Neural cell (in vitro differentiated cells): ENCODE measurements around the gene TRMT1L. TPM values are rescaled to one million over a fixed set of nuclear protein-coding genes. Genes with fewer than 3 reads are reported as not detected.

ENCODE experiments used
- H2AFZ ChIP-seq: fragments of 200-600, 300-800 bp; sonication (generic), shearing (Covaris generic); 2 replicates; pipeline ENCODE4 v1.6.0; 2014; ENCODE audit warnings: low read depth, mild to moderate bottlenecking, antibody characterized with exemption, low read length, moderate library complexity
- H3F3A ChIP-seq: fragments of 200-600 bp; shearing (Covaris generic); 2 replicates; pipeline ENCODE4 v1.6.1; 2016; ENCODE audit warnings: mild to moderate bottlenecking, moderate library complexity, mixed read lengths, antibody characterized with exemption, low read length; ENCODE audit not compliant: insufficient read depth, poor library complexity, severe bottlenecking
- H3K27ac ChIP-seq: fragments of 200-600, 300-800 bp; sonication (generic), shearing (Covaris generic); 2 replicates; pipeline ENCODE4 v1.5.1; 2014; ENCODE audit warnings: mild to moderate bottlenecking, low read length, moderate library complexity
- H3K27me3 ChIP-seq: fragments of 300-800, 200-600 bp; sonication (generic), shearing (Covaris generic); 2 replicates; pipeline ENCODE4 v1.6.0; 2014; ENCODE audit warnings: mild to moderate bottlenecking, low read depth, low read length, moderate library complexity; ENCODE audit not compliant: insufficient read depth
- H3K36me3 ChIP-seq: fragments of 300-800, 200-600 bp; sonication (generic), shearing (Covaris generic); 2 replicates; pipeline ENCODE4 v1.5.1; 2014; ENCODE audit warnings: mild to moderate bottlenecking, antibody characterized with exemption, low read length, moderate library complexity; ENCODE audit not compliant: insufficient read depth
- H3K4me2 ChIP-seq: fragments of 300-800, 200-600 bp; sonication (generic), shearing (Covaris generic); 2 replicates; pipeline ENCODE4 v1.6.0; 2014; ENCODE audit warnings: mild to moderate bottlenecking, low read length
- H3K4me3 ChIP-seq: fragments of 300-800, 200-600 bp; sonication (generic), shearing (Covaris generic); 2 replicates; pipeline ENCODE4 v1.5.1; 2014; ENCODE audit warnings: mild to moderate bottlenecking, low read length, moderate library complexity
- H3K79me2 ChIP-seq: fragments of 200-600 bp; shearing (Covaris generic); replicated peaks from 2 replicates; pipeline ENCODE4 v1.6.0; 2014; ENCODE audit warnings: mild to moderate bottlenecking, low read length, moderate library complexity; ENCODE audit not compliant: insufficient read depth
- H3K9ac ChIP-seq: fragments of 300-800, 200-600 bp; sonication (generic), shearing (Covaris generic); 2 replicates; pipeline ENCODE4 v1.6.1; 2016; ENCODE audit warnings: mild to moderate bottlenecking, low read length, mixed read lengths
- H3K9me2 ChIP-seq: fragments of 200-600 bp; shearing (Covaris generic); 2 replicates; pipeline ENCODE4 v1.6.1; 2016; ENCODE audit warnings: mild to moderate bottlenecking, low read length, mixed read lengths; ENCODE audit not compliant: insufficient read depth
- H3K9me3 ChIP-seq: fragments of 200-600, 300-800 bp; sonication (generic), shearing (Covaris generic); 2 replicates; pipeline ENCODE4 v1.6.1; 2016; ENCODE audit warnings: mild to moderate bottlenecking, mixed run types, low read length, moderate library complexity, mixed read lengths
- H4K20me1 ChIP-seq: fragments of 200-600 bp; shearing (Covaris generic); 2 replicates; pipeline ENCODE4 v1.6.1; 2016; ENCODE audit warnings: mild to moderate bottlenecking, mixed run types; ENCODE audit not compliant: insufficient read depth
- CTCF ChIP-seq: fragments of 450-650 bp; IDR thresholded peaks from 2 replicates; pipeline ENCODE4 v1.5.1; 2014; ENCODE audit warnings: antibody characterized with exemption, mild to moderate bottlenecking, moderate library complexity; ENCODE audit not compliant: poor library complexity, severe bottlenecking
- EP300 ChIP-seq: fragments of 450-650 bp; conservative IDR thresholded peaks from 2 replicates; pipeline ENCODE4 v1.6.1; 2014; ENCODE audit warnings: antibody characterized with exemption, mild to moderate bottlenecking, moderate library complexity; ENCODE audit not compliant: poor library complexity, severe bottlenecking
- EZH2 ChIP-seq: fragments of 200-600, 300-800 bp; shearing (Covaris generic), sonication (generic); IDR thresholded peaks from 2 replicates; pipeline ENCODE4 v1.6.1; 2014; ENCODE audit warnings: antibody characterized with exemption, low read length, borderline replicate concordance, mild to moderate bottlenecking; ENCODE audit not compliant: insufficient read depth, poor library complexity, severe bottlenecking
- MXI1 ChIP-seq: fragments of 450-650 bp; conservative IDR thresholded peaks from 2 replicates; pipeline ENCODE4 v1.6.1; 2014; ENCODE audit warnings: antibody characterized with exemption, mild to moderate bottlenecking; ENCODE audit not compliant: poor library complexity, severe bottlenecking
- POLR2AphosphoS5 ChIP-seq: IDR thresholded peaks from 2 replicates; pipeline ENCODE4 v1.6.1; 2012
- RAD21 ChIP-seq: fragments of 450-650 bp; conservative IDR thresholded peaks from 2 replicates; pipeline ENCODE4 v1.6.1; 2014; ENCODE audit warnings: antibody characterized with exemption, mild to moderate bottlenecking, moderate library complexity
- REST ChIP-seq: IDR thresholded peaks from 2 replicates; pipeline ENCODE4 v1.6.1; 2012; ENCODE audit warnings: borderline replicate concordance
- SMC3 ChIP-seq: fragments of 450-650 bp; conservative IDR thresholded peaks from 2 replicates; pipeline ENCODE4 v1.6.1; 2014; ENCODE audit warnings: antibody characterized with exemption, mild to moderate bottlenecking, moderate library complexity; ENCODE audit not compliant: poor library complexity
- TAF1 ChIP-seq: IDR thresholded peaks from 2 replicates; pipeline ENCODE4 v1.6.1; 2012; ENCODE audit warnings: low read depth
- polyA plus RNA-seq: library from polyadenylated mRNA; depleted of rRNA; stranded (reverse); fragments of >200 nt; gene quantifications from 2 replicates; pipeline ENCODE4 v1.2.3, GENCODE V29; 2014

TRMT1L gene
- polyA plus RNA-seq, 1 donor from 2014 or later: 9.7 TPM

- H3K4me3 ChIP-seq: no peak overlapping the region
- no peaks in the 10 kb centered on the region for H3K9me2 ChIP-seq
- no peaks in the 10 kb centered on the region for H3K9me3 ChIP-seq
- no peaks in the 10 kb centered on the region for H3K27me3 ChIP-seq
- H4K20me1 ChIP-seq: no peaks in the 10 kb centered on the region
- H3K9ac ChIP-seq: no peak overlapping the region
- no peak overlapping the region for H3K27ac ChIP-seq
- TF ChIP-seq RAD21: no peak
- no peak for TF ChIP-seq CTCF
- TF ChIP-seq EZH2: no peak
- no peak for TF ChIP-seq REST
- TF ChIP-seq MXI1: no peak
- no peak for TF ChIP-seq TAF1
- no peak for TF ChIP-seq EP300
- no peak for TF ChIP-seq SMC3
- TF ChIP-seq POLR2AphosphoS5: no peak
- H3K4me2 ChIP-seq: no peak overlapping the region
- no peaks in the 10 kb centered on the region for H3K36me3 ChIP-seq
- no peak overlapping the region for H2AFZ ChIP-seq
- no peaks in the 10 kb centered on the region for H3F3A ChIP-seq
- H3K79me2 ChIP-seq: no peaks in the 10 kb centered on the region
Measured at GRCh38 chr1:185111873-185112272, 44.9 kb downstream of the TRMT1L start.

DNA sequence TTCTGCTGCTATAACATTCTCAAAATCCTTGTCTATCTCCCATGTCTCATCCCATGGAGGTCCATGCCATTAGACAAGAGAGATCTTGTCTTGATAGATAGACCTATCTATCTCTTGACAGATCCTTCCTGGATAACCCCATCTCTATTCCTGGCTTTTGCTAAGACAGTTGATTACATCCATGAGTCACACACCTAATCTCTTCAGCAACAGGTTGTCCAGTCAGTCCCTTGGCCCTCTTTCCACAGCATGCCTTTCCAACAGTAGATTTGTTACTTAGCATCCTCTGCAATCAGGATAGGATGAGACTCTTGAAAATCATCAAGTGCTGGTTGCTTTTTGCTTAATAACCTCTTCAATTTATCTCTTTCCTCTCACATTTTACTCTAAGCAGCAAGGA, 46.6 kb downstream of the TRMT1L start:
- Histone ChIP-seq H3K36me3 (no peaks in the 10 kb centered on the region), H3K27me3 (no peaks in the 10 kb centered on the region), H3K4me3 (no peak overlapping the region), H3K4me2 (no peak overlapping the region), H3K9ac (no peak overlapping the region), H3K27ac (no peak overlapping the region), H2AFZ (no peak overlapping the region), H3K9me2 (no peaks in the 10 kb centered on the region), H4K20me1 (no peaks in the 10 kb centered on the region), H3K9me3 (no peaks in the 10 kb centered on the region), H3F3A (no peaks in the 10 kb centered on the region), H3K79me2 (no peaks in the 10 kb centered on the region)
- no peak for TF ChIP-seq CTCF
